Measurements from ENCODE around the gene ADA. TPM values are rescaled to one million over a fixed set of nuclear protein-coding genes. Genes with fewer than 3 reads are reported as not detected.
A peak's percentile ranks its signal among the peaks of the same experiment; 100 is the strongest.

Gene ADA
- total and polyA plus RNA-seq, 2 of the 13 experiments (the other 11 are each of a cell fraction or from before 2014, with no cell fraction given), result 2.5 to 11.3 TPM

DNA sequence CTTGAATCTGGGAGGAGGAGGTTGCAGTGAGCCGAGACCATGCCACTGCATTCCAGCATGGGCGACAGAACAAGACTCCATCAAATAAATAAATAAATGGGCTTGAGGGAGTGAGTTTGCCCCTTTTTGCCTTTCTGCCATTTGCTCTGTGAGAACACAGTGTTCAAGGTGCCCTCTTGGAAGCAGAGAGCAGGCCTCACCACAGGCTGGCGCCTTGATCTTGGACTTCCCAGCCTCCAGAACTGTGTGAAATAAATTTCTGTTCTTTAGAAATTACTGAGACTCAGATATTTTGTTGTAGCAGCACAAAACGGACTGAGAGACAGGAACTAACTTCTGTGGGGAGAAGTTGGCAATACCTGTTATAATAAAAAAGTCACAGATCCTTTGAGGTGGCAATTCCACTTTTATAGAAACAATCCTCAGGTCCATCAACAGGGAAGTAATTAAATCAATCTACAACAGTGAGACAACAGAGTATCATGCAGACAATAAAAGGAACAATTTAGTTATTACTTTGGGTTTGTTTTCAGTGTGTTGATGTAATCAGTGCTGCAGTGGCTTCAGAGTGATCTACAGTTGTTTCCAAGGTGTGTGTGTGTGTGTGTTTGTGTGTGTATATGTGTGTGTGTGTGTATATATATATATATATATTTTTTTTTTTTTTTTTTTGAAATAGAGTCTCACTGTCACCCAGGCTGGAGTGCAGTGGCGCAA is 44.6 kb downstream of the ADA start:
- Histone ChIP-seq H3K4me2 (ENCODE audit: low read depth, low read length) (no peak overlapping the region), H4K20me1 (ENCODE audit: insufficient read depth, low read length) (no peaks in the 10 kb centered on the region), H3K9me3 (ENCODE audit: low read length) (no peaks in the 10 kb centered on the region), H3K79me2 (ENCODE audit: insufficient read depth, low read length) (no peaks in the 10 kb centered on the region), H3K27me3 (ENCODE audit: control insufficient read depth in 1 of 2, insufficient read depth in 2 of 2, low read length in 2 of 2) (no peaks in the 10 kb centered on the region; a peak in 1 of 5 replicates), H3K27ac (ENCODE audit: extremely low read length, insufficient read depth, low read length) (no peak overlapping the region), H3K9ac (ENCODE audit: insufficient read depth, low read depth, low read length) (no peak overlapping the region), H3K36me3 (replicated peaks in 1 of 2; ENCODE audit: control insufficient read depth in 1 of 2, insufficient read depth in 2 of 2, low read length in 2 of 2) (no peaks in the 10 kb centered on the region), H2AFZ (ENCODE audit: low read length) (no peak overlapping the region), H3K4me3 (replicated peaks in 1 of 3; ENCODE audit: insufficient read depth in 1 of 3, low read depth in 2 of 3, low read length in 3 of 3) (no peak overlapping the region), H3K4me1 (ENCODE audit: insufficient read depth, low read length) (peaks cover 20% of the 10 kb centered on the region)
- DNase-seq (ENCODE audit: low spot score) (no peak), FAIRE-seq (no peak), ATAC-seq (no peak)
- intact Hi-C loops (cut with micrococcal nuclease; ENCODE audit: unreplicated experiment), result loop anchor here (5.0 kb wide), 1 partner anchor 215 kb away; no protein-coding TSS in a partner anchor
- in situ Hi-C loops (cut with HindIII; ENCODE audit: extremely low pct_ligation_motif_present, low pct_unique_long_range_greater_than_20kb), result loop anchor here (5.0 kb wide), 1 partner anchor 130 kb away; the partner anchor contains the start of gene TTPAL
- TF ChIP-seq ZC3H4 (CRISPR knock-in tag; IDR thresholded peaks at IDR 0.05; ENCODE audit: borderline replicate concordance), result no peak
- peak; percentile 97 for TF ChIP-seq ZNF564 (CRISPR knock-in tag; IDR thresholded peaks at IDR 0.05)
- WGBS (ENCODE audit: low lambda C conversion rate), result 94% methylated on average over 5 of the region's 5 CpGs
- ChIA-PET POLR2A (no interaction called here), CTCF (ENCODE audit: low intra/inter-chr PET ratio, low total read pairs) (no interaction called here)
- BruUV-seq (replicated peaks), result no TSS peak

DNA sequence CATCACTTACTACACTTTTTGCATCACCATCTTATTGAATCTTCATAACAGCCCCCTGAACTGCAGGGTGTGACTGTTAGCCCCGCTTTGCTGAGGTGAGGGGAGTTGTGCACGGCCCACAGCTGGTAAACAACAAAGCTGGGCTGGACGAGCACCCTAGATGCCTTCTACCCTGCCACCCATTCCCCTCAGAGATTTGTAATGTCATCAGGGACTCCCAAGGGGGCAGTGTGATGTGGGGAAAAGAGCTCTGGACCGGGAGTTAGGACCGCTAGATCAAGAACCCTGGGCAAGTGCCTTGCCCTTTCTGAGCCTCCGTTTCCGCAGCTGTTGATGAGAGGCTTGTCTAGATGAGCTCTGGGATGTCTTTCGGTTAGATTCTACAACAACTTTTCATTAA is 48.2 kb downstream of the ADA start:
- intact Hi-C loops (cut with micrococcal nuclease; ENCODE audit: unreplicated experiment), result no loop called here
- TF ChIP-seq FLYWCH1 (CRISPR knock-in tag; IDR thresholded peaks at IDR 0.05) (no peak), ELF4 (CRISPR knock-in tag; IDR thresholded peaks at IDR 0.05; ENCODE audit: borderline replicate concordance) (no peak), SYNCRIP (IDR thresholded peaks at IDR 0.05; ENCODE audit: insufficient read depth, low read depth, low read length) (no peak), ZKSCAN8 (CRISPR knock-in tag; IDR thresholded peaks at IDR 0.05; ENCODE audit: borderline replicate concordance) (no peak), SMC3 (IDR thresholded peaks at IDR 0.05; ENCODE audit: low read length) (0 out of 2 replicates have a peak, but pooled peaks have one; percentile 5), NR2F2 (IDR thresholded peaks at IDR 0.05; ENCODE audit: borderline replicate concordance, low read depth) (no peak), FOXO1 (CRISPR knock-in tag; IDR thresholded peaks at IDR 0.05) (no peak), ZNF598 (CRISPR knock-in tag; IDR thresholded peaks at IDR 0.05; ENCODE audit: borderline replicate concordance) (no peak), ZNF780A (CRISPR knock-in tag; IDR thresholded peaks at IDR 0.05) (no peak), MIER2 (CRISPR knock-in tag; IDR thresholded peaks at IDR 0.05) (no peak), XRCC5 (optimal IDR thresholded peaks at IDR 0.05; ENCODE audit: low read length) (peak; percentile 35), NFE2L1 (CRISPR knock-in tag; IDR thresholded peaks at IDR 0.05; ENCODE audit: borderline replicate concordance) (no peak), RAD51 (IDR thresholded peaks at IDR 0.05; ENCODE audit: borderline replicate concordance) (no peak), ZFP1 (CRISPR knock-in tag; IDR thresholded peaks at IDR 0.05) (no peak)
- TF ChIP-seq, protein P1, sequence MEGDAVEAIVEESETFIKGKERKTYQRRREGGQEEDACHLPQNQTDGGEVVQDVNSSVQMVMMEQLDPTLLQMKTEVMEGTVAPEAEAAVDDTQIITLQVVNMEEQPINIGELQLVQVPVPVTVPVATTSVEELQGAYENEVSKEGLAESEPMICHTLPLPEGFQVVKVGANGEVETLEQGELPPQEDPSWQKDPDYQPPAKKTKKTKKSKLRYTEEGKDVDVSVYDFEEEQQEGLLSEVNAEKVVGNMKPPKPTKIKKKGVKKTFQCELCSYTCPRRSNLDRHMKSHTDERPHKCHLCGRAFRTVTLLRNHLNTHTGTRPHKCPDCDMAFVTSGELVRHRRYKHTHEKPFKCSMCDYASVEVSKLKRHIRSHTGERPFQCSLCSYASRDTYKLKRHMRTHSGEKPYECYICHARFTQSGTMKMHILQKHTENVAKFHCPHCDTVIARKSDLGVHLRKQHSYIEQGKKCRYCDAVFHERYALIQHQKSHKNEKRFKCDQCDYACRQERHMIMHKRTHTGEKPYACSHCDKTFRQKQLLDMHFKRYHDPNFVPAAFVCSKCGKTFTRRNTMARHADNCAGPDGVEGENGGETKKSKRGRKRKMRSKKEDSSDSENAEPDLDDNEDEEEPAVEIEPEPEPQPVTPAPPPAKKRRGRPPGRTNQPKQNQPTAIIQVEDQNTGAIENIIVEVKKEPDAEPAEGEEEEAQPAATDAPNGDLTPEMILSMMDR (CRISPR knock-in tag; IDR thresholded peaks at IDR 0.05), result peak; percentile 50
- TF ChIP-seq, protein P2, sequence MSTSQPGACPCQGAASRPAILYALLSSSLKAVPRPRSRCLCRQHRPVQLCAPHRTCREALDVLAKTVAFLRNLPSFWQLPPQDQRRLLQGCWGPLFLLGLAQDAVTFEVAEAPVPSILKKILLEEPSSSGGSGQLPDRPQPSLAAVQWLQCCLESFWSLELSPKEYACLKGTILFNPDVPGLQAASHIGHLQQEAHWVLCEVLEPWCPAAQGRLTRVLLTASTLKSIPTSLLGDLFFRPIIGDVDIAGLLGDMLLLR (CRISPR knock-in tag; IDR thresholded peaks at IDR 0.05), result no peak

More for the DNA sequence above, 48.2 kb downstream of the ADA start:
- peak; percentile 27 for DNase-seq (ENCODE audit: low spot score)
- whole genome bisulfite sequencing (ENCODE audit: low lambda C conversion rate), result 77% methylated on average over 8 of the region's 8 CpGs
- in situ Hi-C loops (cut with HindIII; ENCODE audit: extremely low pct_ligation_motif_present, low pct_unique_long_range_greater_than_20kb), result no loop called here
- ChIA-PET POLR2A (no interaction called here), CTCF (ENCODE audit: low intra/inter-chr PET ratio, low total read pairs) (no interaction called here)
- no peak overlapping the region for H3K27ac ChIP-seq (ENCODE audit: extremely low read length, insufficient read depth, low read length)
- H3K27me3 ChIP-seq (ENCODE audit: control insufficient read depth in 1 of 2, insufficient read depth in 2 of 2, low read length in 2 of 2), result no peaks in the 10 kb centered on the region
- no TSS peak for BruUV-seq (replicated peaks)
- no peak overlapping the region for H2AFZ ChIP-seq (ENCODE audit: low read length)
- H3K9ac ChIP-seq (ENCODE audit: insufficient read depth, low read depth, low read length), result no peak overlapping the region
- no peaks in the 10 kb centered on the region for H3K36me3 ChIP-seq (replicated peaks in 1 of 2; ENCODE audit: control insufficient read depth in 1 of 2, insufficient read depth in 2 of 2, low read length in 2 of 2)
- no peaks in the 10 kb centered on the region for H3K79me2 ChIP-seq (ENCODE audit: insufficient read depth, low read length)
- no peaks in the 10 kb centered on the region for H3K9me3 ChIP-seq (ENCODE audit: low read length)
- no peak overlapping the region for H3K4me3 ChIP-seq (replicated peaks in 1 of 3; ENCODE audit: insufficient read depth in 1 of 3, low read depth in 2 of 3, low read length in 3 of 3)
- peak; percentile 65 for ATAC-seq
- H4K20me1 ChIP-seq (ENCODE audit: insufficient read depth, low read length), result no peaks in the 10 kb centered on the region
- FAIRE-seq, result no peak
- peaks cover 25% of the 10 kb centered on the region for H3K4me1 ChIP-seq (ENCODE audit: insufficient read depth, low read length)
- H3K4me2 ChIP-seq (ENCODE audit: low read depth, low read length), result no peak overlapping the region

All from HepG2 (cell line).